Activated CD4-positive, CD25-positive, alpha-beta regulatory T cell treated with anti-CD3 and anti-CD28 coated beads, Interleukin-2, amount 50 U/mL, for 72 hours (primary cell): Measurements from ENCODE around the gene KHDC4.
"Not testable (repeated sequence)": the region's sequence is repeated elsewhere in the genome, so short reads cannot be mapped to it uniquely, and the experiment has no call there.

Experiments
- DNase-seq: peaks from one replicate; pipeline ENCODE4 v3.0.0; 2021

KHDC4 gene

DNA sequence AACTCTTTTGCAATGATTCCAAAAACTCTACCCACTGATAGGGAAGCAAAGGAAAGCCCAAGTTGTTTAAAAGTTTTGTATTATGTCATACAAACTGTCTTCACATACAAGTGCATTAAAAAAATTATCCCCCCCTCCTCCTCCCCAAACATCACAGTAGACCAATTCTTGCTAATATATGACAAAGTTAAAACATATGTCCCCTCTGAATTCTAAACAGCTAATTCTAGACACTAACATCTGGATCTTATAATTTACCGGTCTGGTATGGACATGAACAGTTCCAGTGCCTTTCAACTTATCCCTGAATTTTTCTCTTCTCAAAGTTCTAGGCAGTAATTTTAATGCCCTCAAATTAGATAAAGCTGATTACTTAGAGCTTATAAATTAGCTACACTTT is 36.5 kb downstream of the KHDC4 start:
- no peak for DNase-seq

DNA sequence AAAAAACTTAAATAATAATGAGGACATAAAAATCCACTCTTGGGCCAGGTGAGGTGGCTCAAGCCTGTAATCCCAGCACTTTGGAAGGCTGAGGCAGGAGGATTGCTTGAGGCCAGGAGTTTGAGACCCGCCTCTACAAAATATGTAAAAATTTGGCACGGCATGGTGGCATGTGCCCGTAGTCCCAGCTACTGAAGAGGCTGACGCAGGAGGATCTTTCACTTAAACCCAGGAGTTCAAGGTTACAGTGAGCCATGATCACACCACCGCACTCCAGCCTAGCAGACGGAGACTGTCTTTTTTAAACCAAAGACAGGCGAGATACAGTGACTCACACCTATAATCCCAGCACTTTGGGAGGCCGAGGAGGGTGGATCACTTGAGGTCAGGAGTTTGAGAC is 37.7 kb downstream of the KHDC4 start:
- not testable (repeated sequence) for DNase-seq

DNA sequence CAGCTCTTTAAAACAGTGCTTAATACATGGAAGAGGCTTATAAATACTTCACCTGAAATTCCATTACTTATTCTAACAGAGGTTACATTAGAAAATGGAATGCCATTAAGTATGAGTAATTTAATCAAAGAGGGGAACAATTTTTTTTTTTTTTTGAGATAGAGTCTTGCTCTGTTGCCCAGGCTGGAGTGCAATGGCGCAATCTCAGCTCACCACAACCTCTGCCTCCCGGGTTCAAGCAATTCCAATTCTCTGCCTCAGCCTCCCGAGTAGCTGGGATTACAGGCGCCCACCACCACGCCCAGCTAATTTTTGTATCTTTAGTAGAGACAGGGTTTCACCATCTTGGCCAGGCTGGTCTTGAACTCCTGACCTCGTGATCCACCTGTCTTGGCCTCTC is 38.6 kb downstream of the KHDC4 start:
- not testable (repeated sequence) for DNase-seq

DNA sequence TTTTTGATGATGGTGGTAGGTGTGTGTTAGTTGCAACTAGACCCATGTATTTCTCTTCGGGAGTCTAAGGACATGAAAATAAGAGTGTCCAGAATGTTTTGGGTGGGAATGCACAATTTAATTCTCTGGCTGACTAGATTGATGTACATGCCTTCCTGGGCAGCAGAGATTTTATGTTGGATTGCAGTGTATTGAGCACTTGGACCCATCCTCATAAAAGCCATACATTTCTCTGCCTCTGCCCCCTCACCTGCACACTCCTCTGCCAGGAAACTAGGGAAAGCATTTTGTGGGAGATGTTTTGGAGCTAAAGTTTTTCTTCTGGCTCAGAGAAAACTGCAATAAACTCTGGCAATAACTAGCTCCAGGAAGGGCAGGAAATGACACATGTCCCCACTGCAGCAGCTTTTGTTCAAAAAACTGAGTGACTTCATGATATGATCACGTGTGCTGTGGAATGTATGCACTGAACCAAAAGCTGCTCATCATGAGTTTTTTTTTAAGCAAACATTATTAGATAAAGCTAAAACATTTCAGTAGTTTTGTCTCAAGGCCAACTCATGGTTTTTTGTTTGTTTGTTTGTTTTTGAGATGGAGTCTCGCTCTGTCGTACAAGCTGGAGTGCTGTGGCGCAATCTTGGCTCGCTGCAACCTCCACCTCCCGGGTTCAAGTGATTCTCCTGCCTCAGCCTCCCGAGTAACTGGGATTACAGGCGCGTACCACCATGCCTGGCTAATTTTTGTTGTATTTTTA is 40.6 kb downstream of the KHDC4 start:
- no peak for DNase-seq

DNA sequence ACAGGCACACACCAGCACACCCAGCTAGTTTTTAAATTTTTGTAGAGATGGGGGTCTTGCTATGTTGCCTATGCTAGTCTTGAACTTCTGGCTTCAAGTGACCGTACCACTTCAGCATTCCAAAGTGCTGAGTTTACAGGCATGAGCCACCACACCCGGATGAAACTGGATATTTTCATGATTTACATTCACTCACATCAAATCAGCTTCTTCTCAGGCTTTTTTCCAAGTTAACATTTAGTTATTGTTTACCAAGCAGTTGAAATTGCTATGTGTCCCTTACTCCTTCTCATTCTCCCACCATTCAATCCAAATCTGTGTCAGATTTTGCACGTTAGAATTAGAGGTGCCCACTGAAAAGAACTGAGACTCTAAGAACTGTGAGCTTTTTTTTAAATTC is 41.4 kb downstream of the KHDC4 start:
- no peak for DNase-seq

DNA sequence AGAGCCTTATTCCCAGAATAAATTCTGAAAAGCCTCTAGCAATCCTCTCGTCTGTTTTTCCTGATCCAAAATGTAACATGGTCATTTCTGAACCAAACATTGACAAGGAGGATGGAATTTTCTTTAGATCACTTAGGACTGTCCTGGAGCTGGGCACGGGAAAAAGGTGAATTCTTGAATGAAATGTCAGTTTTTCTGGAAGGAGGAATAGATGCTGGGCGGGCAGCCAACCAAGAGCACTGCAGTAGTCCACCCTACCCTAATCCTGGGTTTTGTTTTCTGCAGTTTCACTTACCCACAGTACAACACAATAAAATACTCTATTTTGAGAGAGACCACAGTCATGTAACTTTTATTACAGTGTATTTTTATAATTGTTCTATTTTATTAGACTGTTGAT is 44.0 kb downstream of the KHDC4 start:
- DNase-seq: no peak

DNA sequence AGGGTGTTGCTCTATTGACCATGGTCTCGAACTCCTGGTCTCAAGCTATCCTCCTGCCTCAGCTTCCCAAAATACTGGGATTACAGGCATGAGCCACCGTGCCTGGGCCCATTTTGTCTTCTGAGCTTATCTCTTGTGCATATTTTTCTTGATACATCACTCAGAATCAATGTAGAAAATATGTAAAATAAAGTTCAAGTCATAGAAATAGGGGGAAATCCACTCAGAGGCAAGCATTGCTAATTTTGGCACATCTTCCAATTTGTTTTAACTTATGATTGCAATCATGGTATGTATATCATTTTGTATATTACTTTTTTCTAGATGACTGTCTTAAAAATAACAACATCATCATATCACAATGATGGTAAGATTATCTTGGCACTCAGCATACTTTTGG is 44.6 kb downstream of the KHDC4 start:
- no peak for DNase-seq

DNA sequence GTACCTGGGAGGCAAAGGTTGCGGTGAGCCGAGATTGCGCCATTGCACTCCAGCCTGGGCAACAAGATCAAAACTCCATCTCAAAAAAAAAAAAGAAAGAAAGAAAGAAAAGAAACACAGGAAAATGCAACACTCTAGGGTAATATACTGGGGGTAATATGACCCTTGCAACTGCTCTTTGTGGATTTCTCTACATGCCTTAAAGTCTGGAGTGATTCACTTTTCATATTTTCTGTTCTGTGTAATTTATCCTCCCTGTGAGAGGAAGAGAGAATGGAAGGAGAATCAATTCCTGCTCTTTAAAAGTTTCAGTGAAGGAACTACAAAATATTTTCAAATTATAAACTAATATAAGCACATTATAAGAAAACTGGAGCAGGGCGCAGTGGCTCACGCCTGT is 45.7 kb downstream of the KHDC4 start:
- no peak for DNase-seq

DNA sequence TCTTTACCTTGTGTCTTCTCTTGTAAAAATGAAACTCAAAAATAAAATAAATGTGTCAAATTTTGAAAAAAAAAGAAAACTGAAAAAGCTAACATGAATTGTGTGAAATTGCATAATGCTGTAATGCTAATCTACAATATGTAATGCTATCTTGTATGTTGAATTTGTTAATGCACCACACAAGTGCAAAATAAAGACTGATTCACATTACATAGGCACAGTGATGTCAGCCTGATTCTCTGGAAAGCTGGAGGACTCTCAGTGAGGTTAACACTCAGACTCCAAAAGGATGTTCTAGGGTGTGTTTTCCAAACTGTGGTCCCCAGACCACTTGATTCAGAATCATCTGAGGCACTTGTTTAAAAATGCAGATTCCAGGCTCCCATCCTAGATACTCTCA is 49.2 kb downstream of the KHDC4 start:
- DNase-seq: no peak

DNA sequence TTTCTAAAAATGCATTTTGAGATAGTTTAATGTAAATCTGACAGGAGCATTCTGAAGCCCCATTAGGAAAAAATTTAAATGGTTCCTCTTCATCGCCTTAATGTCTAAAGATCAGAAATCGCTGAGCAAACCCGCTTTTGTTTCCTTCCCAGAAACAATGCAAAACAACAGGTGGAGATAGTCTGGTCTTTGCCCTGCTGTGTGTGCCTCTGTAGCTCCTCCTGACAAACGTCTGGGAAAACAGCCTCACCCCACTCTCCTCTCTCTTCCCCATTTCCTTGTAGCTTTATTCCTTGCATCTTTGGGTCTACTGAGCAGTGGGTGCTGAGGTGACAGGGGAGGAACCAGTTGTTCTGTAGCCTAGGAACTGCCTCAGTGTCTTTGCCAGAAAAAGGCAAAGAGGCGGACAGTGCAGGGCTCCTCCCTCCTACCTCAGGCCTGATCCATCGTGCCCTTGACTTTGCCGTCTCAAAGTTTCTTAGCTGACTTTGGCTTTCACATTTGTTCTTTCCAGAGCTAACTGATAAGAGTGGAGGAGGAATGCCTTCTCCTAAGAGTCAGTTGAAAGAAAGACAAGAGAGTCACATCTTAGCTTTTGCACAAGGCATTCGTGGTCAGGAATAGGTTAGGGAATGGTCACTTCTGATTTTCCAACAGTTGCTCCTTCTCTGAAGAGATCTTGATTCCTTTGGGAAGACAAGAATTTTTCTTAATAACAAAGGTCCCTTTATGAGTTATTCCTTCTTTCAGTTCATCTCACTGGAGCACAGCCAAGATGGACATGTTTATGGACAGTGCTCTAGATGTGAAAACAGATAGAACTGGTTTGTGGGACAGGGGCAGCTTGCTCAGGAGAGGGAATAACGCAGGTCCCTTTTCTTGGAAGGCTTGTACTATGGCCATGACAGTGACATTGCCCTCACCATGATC is 49.9 kb downstream of the KHDC4 start:
- no peak for DNase-seq

DNA sequence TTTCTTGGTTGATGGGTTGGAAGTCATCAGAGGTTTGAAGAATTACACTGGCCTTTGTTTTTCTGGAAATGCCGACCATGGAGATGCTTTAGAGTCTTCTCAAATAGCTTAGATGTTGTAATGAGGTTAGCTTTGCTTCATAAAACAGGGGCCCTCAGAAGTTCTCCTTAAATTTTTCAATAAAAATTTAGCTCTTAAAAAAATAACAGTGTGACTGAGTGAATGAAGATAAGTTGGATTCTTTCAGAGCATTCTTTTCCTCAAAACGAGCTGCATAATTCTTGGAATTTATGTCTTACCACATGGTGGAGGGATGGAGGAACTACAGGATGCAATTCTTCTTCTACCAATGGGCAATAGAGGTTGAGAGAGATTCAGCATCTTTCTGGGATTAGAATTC is 51.4 kb downstream of the KHDC4 start:
- no peak for DNase-seq

DNA sequence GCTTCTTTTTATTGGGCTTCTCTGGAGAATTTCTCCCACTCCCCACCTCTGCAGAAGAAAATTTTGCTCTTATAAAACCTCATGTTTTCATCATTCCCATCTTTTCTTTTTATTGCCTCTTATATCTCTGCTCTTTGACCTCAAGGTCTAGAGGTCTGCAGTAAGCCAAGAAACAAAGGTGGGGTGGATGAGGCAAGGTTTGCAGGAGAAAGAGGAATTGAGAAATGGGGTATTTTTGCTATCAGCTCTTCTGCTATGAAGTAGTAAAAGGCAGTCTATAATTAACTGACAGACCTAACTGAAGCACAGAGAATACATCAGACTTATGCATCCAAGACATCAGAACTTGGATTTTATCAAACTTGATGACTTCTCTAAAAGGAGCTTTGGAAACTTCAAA is 52.0 kb downstream of the KHDC4 start:
- DNase-seq: no peak

DNA sequence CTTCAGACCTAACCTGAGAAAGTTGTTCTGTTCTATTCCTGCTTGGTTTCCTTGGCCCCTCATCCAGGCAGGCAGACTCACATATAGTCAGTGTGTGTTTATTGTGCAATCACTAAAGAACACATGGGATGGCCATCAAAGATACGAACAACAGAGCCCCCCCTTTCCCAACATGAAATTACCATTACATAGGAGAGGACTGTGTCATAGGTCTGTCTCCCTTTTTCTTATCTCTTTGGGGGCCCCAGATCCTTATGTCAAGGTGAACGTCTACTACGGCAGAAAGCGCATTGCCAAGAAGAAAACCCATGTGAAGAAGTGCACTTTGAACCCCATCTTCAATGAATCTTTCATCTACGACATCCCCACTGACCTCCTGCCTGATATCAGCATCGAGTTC is 53.3 kb downstream of the KHDC4 start:
- no peak for DNase-seq

DNA sequence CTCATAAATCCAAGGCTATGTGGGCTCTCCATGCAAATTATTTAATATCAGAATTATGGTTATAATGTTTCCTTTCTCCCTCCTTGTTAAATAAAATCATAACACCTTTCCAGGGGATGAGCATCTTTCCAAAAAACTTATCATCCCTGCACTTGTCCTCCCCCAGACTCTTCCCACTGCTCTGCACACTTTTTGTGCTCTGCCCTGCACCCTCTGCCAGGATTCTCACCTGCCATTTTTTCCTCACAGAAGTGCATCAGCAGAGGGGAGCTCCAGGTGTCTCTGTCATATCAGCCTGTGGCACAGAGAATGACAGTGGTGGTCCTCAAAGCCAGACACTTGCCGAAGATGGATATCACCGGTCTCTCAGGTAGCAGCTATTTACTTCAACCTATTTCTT is 54.0 kb downstream of the KHDC4 start:
- DNase-seq: no peak

DNA sequence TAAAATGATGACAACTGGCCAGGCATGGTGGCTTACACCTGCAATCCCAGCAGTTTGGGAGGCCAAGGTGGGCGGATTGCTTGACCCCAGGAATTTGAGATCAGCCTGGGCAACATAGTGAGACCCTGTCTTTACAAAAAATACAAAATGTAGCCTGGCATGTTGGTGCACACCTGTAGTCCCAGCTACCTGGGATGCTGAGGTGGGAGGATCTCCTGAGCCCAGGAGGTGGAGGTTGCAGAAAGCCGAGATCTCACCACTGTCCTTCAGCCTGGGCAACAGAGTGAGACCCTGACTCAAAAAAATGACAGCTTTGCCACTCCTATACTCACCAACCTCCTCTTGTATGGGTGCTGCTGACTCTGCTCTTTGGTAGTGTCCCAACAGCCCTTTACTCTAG is 56.3 kb downstream of the KHDC4 start:
- no peak for DNase-seq

DNA sequence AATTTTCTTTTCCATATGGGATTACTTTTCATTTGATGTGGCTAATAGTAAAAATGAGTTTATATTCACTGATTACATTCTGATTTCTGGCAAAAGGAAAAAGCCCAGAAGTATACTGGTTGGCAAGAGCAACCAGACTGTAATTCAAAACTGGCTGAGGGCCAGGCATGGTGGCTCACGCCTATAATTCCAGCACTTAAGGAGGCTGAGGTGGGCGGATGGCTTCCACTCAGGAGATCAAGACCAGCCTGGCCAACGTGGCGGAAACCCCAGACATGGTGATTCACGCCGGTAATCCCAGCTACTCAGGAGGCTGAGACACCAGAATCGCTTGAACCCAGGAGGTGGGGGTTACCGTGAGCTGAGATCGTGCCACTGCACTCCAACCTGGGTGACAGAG is 60.4 kb downstream of the KHDC4 start:
- no peak for DNase-seq

DNA sequence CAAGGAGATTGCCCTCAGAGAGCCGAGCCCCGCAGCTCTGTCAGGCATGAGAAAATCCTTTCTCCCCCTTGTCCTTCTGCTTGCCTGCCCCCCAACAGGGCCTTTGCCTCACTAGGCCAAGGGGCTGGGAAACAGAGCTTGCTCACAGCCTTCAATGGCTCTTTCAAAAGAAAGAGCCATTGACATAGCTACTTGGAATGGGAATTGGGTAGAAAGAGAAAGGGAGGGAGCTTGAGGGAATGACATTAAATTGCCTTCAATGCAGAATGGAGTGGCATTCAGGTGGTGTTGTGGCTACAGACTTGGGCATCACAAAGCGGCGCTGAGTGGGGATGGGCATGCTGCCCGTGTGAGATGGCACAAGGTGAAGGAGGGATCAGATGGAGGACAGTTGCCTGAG is 61.7 kb downstream of the KHDC4 start:
- no peak for DNase-seq

DNA sequence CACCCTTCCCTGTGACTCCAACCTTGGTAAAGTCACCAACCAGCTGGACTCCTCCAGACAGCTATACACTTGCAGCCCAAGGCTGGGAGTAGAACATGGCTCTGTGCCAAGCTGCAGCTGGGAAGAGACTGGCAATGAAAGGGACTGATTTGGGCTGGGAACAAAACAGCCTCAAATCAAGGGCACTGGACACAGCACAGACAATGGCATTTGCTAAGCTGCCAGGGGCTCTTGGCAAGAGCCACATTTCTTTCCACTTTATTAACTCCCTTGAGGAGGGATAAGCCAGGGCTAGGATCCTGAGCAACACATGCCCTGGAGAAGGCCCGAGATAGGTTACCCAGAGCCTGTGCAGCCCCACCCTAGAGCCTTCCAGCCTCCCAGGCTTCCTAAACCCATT is 62.8 kb downstream of the KHDC4 start:
- no peak for DNase-seq

DNA sequence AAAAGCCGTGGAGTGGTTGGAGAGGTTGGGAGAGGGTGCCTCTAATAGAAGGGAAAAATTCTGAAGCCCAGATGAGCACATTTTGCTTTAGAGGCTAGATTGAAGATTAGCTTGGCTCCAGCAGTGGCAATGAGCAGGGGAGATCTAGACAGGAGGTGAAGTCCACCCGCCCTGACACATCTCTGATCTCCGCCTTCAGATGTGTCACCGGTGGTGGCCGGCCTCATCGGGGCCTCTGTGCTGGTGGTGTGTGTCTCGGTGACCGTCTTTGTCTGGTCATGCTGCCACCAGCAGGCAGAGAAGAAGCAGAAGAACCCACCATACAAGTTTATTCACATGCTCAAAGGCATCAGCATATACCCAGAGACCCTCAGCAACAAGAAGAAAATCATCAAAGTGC is 66.4 kb downstream of the KHDC4 start:
- no peak for DNase-seq

DNA sequence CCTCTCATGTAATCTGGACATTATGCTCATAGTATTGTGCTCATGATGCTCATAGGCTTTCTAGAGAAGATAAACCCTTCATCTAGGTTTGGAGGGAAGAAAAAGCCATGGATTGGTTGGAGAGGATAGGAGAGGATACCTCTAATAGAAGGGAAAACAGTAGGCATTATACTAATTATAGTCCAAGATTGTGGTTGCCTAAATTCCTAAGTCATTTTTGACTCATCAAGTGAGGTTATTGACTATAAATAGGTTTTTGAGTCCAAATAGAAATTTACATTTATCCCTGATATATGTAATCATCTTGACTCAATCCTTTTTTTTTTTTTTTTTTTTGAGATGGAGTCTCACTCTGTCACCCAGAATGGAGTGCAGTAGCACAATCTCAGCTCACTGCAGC is 69.8 kb downstream of the KHDC4 start:
- DNase-seq: no peak
